ENCODE measurements around the gene LIPC.

LIPC gene

DNA sequence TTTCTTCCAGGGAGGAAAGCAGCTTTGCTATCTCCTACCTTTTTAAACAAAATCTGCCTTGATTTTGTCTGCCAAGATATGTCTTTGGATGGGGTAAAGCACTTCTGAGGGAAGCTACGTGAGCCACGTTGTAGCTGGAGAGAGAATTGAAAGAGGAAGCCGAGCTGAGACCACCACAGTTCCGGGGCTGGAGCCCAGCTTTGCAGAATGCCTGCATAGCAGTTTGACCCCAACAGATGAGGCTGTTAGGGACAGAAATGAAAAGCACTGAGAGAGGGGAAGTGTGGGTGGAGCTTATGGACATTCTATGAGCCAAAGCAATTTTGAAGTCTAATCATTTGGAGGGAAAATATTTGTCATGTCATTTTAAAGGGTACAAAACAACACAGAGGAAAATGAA lies 45.4 kb downstream of the LIPC start:
- no peak for DNase-seq

DNA sequence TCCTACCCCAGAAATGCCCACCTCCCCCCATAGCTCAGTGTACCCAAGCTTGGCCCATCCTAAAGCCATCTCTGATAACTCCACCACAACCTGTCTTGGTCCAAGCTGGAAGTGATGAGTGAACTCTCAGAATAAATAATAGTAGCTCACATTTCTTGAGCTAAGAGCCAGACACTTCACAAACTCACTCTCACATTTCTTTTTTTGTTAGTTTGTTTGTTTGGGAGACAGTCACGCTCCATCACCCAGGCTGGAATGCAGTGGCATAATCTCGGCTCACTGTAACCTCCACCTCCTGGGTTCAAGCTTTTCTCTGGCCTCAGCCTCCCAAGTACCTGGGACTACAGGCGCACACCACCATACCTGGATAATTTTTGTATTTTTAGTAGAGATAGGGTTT lies 46.2 kb downstream of the LIPC start:
- DNase-seq: no peak

DNA sequence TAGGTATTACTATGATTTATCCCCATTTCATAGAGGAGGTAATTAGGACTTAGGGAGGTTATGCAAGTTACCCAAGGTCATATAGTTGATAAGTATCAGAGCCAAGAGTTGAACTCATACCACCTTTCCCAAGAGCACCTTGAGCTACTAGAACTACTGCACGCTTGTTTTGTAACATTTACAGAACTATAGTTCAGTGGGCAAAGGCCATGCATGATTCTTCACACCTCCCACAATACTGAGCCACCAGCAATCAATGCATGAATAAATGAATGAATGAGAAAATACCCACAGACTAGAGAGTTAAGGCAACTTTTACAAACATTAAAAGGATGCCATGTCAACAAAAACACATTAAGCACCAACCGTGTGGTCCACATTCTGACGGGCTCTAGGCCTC lies 46.8 kb downstream of the LIPC start:
- DNase-seq: no peak

DNA sequence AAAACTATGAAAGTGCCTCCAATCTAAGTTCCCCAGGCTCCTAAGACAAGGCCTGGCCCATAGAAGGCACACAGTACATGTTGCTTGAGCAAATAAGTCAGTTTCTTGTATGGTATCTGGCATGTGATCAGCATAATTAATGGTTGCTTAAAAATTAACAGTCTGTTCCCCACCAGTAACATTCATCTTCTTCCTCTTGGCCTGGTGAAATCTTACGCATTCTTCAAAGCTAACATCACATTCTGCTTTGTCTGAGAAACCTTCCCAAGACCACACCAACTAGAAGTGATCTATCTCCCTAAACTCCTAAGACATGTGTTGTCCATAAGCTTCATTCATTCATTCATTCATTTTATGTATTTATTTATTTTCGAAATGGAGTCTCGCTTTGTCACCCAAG lies 48.1 kb downstream of the LIPC start:
- no peak for DNase-seq

DNA sequence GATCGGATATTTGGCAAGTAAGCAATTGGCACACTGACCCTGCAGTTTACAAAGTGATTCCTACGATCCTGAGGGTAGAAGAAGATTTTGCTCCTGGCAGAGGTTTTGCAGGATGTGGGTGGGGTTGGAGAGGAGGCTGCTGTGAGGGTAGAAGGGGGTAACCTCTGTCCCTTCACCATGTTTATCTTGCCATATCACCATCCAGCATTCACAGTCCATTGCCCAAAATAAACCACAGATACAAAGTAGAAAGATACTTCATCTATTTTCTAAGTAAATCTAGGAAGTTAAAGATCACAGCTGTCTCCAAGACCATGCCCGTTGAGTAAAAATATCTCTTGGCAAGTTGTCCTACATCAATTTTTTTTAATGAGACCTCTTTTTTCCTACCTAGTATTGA lies 51.6 kb downstream of the LIPC start:
- DNase-seq: no peak

DNA sequence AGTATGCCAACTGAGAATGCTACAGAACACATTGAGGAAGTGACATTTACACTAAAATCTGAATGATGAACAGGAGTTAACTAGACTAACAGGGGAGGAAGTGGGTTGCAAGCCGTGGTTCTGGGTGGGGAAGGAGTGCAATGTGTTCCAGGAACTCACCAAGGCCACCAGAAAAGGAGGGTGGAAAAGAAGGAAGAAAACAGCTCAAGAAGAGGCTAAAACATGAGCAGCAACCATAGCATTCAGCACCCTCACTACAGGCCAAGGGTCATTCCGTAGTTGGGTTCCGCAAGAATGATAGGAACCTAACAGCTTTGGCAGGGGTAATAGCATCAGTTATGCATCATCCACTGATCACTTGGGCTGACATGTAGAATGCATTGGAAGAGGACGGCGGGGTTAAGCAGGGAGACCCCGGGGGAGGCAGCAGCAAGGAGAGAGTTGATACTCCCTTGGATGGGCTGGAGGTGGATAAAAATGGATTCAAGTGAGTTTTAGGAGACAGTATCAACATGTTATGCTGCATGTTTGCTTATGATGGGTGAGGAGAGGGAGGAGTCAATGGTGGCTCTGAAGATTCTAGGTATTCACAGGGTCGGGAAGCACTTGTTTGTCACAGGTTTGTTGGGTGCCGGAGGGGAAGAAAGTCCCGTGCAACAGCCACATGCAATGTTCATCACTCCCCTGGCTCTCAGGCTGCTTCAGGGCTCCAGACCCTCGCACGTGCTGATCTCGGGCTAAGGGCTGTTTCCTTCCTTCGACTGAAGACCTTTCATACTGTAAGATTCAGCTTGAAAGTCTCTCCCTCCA lies 53.2 kb downstream of the LIPC start:
- peak in 4 of 6 experiments; percentile 3 to 65 (median 58) for DNase-seq

DNA sequence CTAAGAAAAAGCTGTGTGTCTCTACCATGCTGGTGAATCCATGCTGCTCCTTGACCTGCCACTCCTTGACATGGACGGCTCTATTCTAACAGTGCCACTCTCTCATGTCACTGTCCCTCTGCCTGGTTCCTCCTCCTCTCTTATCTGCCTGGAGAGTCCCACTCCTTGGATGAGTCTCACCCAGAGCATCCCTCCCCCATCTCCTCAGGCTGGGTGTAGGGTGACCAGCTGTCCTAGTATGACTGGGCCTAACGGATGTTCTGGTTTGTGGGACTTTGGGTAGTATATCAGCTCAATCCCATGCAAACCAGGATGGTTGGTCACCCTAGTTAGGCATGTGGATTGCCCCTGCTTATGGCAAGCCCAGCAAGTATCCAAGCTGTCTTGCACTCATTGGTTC lies 54.3 kb downstream of the LIPC start:
- no peak for DNase-seq

DNA sequence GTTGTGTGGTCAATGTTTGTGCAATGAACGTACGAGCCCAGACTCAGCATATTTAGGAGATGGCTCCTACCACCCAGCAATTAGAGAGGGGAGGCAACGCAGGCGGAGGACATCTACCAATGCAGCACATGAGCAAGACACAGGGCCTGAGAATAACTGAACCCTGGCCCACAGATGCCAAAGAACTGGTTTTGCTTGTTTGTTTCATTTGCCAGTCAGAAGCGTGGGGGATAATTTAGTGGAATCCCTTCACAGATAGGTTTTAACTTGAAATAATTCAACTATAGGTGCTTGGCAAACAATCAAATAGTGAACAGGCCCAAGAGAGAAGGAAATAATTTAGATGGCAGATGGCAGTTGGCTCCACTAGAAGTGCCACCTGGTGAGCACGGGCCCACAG lies 54.8 kb downstream of the LIPC start:
- no peak for DNase-seq

DNA sequence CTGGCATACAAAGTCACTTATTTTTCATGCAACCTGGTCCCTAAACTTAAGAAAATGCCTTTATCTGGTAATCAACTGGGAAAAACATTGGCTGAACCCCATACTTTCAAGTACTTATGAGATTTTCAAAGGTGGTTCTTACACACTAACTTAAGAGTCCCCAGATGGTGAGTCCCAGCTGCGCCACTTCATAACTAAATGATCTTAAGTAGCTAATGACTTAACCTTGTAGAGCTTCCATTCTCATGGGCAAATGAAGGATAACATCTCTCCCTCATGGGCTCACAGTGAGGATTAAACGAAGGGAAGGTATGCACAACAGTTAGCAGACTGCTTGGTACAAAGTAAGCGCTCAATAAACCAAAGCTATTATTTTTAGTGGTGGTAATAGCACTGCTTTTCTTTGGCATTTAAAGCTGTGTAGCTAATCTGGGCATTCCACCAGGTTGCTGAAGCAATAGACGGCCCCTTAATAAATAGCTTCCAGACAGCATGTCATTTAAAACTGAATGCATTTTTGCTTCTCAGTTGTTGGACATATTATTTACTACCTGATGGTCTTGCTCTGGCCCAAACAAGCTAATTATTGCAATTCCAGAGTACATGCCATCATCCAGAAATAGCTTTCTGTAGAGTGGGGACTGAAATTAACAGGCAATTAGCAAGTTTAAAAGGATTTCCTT lies 55.4 kb downstream of the LIPC start:
- no peak for DNase-seq

DNA sequence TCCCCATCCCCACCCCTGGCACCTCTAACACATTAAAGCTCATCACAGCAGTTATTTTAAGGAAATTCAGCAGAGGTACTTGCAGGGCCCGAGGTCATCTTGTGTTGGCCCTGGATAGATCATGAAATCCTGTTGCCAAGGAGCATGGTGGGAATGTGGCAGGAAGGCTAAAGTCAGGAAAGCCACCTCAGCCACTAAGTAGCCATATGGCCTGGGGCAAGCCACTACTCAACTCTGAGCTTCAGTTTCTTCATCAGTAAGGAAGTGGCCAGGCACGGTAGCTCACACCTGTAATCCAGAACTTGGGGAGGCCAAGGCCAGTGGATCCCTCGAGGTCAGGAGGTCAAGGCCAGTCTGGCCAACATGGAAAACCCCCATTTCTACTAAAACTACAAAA lies 55.9 kb downstream of the LIPC start:
- no peak for DNase-seq

DNA sequence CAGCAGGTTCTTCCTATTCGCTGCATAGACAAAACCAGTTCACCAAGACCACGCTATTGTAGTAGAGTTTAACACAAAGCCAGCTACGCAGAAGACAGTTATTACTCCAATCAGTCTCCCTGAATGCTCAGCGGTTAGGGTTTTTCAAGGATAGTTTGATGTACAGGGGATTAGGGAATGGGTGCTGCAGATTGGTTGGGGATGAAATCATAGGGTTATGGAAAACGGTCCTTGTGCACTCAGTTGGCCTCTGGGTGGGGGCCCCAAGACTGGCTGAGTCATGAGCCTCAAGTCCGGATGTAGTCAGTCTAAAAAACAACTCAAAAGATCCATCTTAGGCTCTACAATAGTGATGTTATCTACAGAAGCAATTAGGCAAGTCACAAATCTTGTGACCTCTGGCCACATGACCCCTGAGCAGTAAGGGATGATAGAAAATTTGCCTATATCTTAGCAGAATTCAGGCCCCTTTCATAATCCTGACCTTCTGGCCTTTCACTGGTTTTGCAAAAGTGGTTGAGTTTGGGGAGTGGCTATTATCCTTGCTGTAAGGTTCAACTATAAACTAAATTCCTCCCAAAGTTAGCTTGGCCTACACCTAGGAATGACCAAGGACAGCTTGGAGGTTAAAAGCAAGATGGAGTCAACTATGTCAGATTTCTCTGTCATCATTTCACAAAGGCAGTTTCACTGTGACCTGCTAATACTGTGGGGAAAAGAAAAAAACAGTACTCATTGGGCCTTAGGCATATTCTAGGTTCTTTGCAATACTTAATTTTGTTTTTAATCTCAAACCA lies 57.7 kb downstream of the LIPC start:
- DNase-seq: no peak

DNA sequence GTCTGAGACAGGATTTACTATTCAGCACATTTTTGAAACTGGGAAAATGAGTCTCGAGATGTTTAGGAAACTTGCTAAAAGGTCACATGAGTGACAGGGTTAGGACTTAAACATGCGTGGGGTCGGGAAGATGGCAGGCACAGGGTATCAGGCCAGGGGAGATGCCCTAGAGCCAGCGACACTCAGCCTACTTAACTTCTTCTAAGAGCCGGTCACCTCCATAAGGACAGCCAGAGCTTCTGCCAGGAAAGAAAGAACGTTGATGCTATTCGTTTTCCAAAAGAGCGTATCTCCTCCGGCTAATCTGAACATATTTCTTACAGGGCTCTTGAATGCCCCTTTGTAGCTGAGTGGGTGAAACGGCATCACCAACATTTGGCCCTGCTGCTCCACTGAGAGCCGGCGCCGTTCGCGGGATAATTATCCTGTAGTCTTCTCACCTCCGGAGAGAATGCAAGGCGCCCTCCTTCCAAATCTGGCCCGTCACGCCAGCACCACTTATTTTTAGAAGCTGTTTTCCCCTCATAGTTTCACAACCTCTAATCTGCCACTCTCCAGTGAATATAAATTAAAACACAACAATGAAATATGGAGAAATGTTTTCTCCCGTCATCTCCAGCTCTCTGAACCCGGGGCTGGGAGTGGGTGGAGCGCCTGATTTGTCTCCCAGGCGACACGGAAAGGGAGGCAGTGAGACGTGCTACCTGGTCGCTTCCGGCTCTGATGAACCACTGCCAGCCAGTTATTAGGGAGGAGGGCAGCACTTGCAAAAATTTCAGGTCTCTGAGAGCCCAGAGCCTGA lies 58.5 kb downstream of the LIPC start:
- DNase-seq: no peak

DNA sequence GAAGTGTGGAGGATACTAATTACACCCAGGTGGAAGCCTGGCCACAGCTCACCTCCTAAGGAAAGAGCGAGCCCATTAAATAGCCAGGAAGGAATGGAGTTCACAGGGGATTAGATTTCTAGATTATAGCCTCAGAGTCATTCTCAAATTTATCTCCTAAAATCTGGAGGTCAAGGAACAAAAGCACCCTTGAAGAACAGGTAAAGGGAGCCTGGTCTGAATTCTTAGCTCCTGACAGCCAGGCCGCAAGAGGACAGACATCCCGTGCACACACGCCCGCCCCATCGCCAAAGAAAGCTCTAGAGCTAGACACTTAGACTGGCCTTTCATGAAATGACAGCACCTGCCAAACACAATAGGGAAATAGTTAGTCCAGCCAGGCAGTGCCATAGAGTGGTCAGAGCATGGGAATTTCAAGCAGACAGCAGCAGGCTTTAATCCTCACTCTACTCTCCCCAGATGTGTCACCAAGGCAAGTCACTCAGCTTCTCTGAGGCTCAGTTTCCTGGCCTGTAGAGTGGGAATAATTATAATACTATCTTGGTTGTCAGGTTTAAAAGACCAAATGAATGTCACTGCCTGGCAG lies 59.2 kb downstream of the LIPC start:
- no peak for DNase-seq

DNA sequence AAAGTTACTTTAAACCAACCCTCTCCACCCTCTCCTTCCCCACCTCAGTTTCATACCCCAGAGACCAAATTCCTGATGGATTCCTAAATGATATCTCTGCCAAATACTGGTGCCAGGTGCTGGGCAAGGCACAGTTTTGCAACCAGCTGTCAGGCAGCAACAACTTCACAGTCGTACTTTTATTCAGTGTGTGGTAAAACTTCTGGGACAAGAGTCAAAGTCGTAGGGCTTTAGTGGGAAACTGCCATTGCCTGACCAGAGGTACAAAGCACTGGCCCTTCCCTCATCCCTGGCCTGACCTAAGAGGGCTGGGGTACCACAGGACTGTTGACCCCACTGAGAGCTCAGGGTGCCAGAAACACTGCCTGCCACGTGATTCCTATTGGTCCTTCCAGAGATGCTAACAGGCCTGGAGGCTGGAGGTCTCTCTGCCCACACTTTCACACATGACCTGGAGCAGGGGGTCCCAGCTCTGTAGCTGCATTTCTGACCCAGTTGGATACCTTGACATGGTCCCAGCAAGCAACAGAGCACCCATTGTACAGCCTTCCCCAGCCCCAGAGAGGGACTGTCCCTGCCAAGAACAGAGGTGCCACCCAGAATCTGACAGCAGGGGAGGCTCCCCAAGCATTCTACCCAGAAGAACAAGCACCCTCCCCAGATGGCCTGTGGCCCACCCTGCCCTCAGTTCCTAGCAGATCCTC lies 59.9 kb downstream of the LIPC start:
- no peak for DNase-seq

DNA sequence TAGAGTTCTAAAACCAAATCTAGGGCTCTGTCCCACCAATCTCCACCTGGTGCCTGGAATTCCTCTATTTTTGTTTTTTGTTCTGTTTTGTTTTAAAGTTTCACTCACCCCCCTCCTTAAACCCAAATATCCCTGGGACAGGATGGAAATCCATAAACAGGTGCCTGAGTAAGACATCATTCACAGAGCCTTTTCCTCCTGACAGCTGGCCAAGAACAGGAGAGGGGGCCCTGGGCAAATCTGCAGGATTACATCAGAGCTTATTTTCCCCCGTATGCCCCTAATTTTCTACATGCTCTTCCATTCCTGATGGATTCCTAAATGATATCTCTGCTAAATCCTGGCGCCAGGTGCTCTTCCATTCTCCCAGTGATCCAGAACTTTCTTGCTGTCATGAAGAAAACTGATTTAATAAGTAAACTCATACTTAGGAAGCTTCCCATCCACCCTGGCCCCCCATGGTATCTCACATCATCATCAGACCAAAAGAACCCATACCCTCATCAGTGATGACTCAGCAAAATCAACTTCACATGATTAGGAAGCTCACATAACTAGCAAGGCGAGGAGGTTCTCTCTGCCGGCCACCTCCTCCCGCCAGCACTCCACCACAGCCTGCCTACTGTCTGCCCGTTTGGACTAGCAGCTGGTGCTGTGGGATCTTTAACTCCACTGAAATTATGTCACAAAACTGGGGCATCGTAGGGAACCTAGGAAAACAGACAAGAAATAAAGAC lies 61.0 kb downstream of the LIPC start:
- no peak for DNase-seq

DNA sequence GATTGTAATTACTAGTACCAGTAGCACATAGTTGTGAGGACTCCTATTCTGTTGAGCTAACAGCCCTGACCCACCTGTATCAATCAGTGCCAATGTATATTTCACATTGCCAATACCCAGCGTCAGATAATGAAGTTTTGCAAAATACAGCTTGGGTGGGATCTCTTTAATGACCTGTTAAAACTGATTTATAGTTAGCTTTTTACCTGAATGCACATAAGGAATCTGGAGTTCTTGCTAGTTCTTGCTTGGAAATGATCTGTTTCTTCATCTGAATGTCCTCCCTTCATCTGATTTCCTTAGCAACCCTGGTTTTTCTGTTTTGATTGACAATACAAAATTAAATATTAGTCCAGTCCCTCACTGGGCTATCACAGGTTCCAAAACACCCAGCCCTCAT lies 62.8 kb downstream of the LIPC start:
- no peak for DNase-seq

DNA sequence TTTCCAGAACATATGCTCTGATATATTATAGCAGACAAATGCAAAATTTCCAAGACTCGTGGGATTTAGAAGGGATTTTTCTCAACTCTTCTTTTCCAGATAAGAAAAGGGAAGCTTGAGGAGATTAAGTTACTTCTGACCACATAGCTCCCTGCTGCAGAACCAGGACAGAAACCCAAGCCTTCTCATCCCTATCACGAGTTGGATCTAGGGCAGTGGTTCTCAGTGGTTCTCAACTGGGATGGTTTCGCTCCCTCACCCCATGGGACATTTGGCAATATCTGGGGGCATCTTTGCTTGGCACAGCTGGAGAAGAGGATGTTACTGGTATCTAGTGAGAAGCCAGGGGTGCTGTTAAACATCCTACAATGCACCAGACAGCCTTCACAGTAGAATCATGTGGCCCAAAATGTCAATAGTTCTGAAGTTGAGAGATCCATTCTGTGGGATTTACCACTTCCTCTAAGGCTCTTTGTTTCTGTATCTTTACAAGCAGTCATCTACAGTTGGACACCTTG lies 64.2 kb downstream of the LIPC start:
- peak in 3 of 6 experiments; percentile 31 to 46 (median 43) for DNase-seq

DNA sequence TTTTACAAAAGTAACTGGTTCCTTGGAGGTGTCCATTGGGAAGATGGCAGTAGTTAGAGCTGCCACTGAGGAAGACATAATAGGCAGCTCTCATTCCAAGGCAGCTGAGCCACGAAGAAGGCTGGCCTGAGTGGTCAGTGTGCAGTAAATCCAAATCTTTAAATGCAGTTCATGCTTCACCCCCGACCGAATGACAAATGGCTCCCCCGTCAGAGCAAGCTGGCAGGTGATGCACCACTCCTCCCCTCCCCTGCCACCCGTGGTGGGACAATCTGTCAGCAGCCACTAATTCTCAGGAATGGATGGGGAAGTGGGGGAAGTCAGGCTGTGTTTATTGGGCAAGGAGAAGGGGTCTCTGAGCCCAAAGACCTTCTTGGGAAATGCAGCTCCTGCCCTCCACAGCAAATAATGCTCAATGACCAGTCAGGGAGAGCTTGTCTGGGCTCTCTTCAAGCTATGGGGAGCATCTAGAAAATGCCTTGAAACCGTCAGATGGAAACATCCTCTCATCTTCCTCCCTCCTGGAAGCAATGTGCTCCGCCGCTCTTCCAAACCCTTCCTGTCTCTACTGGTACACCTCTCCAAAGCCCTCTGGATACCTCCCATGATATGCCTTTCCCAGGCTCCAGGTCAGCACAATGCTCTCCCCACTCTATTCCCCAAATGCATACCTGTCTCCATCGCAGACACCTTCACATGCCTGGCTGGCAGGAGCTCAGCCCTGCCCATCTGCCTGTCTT lies 65.4 kb downstream of the LIPC start:
- no peak for DNase-seq

DNA sequence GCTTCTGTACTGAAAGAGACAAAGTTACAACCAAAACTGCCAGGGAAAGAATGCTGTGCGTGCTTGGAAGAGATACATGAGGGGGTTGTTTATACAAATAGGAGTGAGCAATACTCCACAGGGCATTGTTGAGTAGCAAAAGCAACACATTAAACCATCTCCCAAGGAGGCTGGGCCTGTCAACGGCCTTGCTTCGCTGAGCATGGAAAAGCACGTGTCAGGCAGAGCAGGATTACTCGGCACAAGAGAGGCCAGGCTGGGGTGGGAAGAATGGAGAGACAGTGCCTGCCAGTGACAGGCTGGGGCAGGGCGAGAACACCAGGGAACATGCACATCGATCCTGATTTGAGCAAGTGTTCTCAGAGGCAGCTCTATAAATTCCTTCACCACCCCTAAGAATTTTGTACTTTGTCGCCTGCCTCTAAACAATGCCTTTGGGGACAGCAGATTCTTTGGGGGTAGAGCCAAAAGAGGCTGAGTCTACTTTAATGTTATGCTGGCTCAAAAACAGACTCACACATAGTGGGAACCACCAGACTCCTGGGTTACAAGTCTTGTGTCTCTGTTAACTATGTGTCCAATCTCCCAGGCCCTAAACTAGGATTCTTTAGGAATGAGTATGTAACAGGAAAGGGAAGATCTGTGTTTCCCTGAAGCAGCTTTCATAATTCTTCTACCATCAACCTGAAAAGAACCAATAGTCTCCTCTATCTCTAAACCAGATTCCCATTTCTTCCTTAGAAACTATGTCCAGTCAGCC lies 67.2 kb downstream of the LIPC start:
- no peak for DNase-seq

Data from stimulated activated naive CD4-positive, alpha-beta T cell (primary cell).